D721Med (cell line): ENCODE data around the gene GDI2.

Experiments used
- DNase-seq: peaks from one replicate; pipeline ENCODE4 v3.0.0; 2011; ENCODE audit warnings: low spot score; ENCODE audit not compliant: insufficient read length
- FAIRE-seq: peaks from 2 replicates; lab custom pipeline; 2011; peaks lifted over from hg19 to GRCh38; lab: Jason Lieb, UNC
- CTCF ChIP-seq: IDR thresholded peaks from 2 replicates; pipeline ENCODE4 v1.5.1; 2012; ENCODE audit warnings: mild to moderate bottlenecking, control low read depth; ENCODE audit not compliant: insufficient read depth; ENCODE audit errors: missing control alignments

The GDI2 gene

DNA sequence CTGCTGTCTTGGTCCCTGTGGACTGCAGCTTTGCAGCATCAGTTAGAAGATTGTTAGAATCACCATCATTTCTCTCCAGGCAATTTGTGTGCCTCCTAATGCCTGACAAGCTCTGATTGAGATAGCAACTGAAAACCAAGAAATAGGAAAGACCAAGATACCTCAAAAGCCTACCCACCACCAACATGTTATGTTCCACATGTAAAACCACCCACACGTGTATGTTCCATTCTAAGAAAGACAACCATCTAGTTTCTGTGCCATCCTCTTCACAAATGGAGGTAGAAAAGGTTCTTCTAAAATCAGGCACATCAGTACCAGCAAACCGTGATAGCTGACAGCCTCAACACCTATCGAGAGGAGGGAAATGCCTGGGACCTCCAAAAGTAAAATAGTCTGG is 81.7 kb downstream of the GDI2 start:
- FAIRE-seq, result no peak

GRCh38 chr10:5730766-5731165 is 82.5 kb downstream of the GDI2 start:
- TF ChIP-seq CTCF, result no peak
- FAIRE-seq, result no peak
- no peak for DNase-seq

More for the DNA sequence above, 81.7 kb downstream of the GDI2 start:
- no peak for DNase-seq
- TF ChIP-seq CTCF, result no peak

DNA sequence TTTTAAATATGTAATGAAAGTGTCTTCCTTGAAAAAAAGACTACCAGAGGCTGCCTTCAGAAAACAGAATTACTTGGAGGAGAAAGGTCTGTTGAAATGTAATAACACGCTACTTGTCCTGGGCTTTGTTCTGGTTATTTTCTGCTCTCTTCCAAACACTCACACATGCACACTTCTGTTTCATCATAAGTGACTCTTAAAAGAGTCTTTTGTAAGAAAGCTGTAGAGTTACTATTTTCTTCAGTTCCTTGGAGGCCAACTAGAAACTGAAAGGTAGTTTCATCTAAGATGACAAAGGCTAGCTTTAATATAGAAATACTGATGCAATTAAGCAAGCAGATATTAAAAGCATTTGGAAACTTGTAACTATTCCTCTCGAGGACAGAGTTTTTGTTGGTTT is 89.5 kb downstream of the GDI2 start:
- FAIRE-seq (no peak), DNase-seq (no peak)
- no peak for TF ChIP-seq CTCF

DNA sequence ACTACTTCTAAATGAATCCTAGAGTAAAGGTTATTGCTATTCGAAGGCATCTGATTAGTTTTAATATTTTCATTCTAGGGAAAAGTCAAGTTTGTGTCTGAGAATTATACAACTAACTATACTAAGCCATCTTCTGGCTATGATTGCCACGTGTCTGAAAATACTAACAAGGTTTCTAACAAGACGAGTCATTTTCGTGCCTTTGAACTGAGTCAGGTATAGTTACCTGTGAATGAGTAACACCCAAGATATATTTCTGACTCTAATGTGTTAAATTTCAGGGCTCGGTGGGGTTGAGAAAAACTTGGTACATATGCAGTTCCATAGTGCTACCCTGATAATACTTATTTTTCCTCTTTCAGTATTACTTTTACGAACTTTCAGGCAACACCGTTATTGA is 93.1 kb downstream of the GDI2 start:
- no peak for FAIRE-seq
- no peak for DNase-seq
- TF ChIP-seq CTCF, result no peak

DNA sequence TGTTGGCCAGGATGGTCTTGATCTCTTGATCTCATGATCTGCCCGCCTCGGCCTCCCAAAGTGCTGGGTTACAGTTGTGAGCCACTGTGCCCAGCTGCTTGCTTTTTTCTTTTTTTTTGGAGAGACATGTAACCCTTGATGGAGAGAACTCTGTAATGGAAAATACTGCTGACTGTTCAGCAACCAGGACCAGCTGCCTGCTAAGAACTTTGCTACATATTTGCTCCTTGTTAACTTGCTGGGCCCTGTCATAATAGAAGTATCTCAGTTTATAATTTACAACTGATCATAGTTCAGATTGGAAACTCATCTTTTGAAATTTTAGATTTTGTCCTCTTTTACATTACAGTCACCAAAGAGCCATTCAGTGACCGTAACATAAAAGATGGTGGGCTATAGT is 93.7 kb downstream of the GDI2 start:
- FAIRE-seq, result no peak
- no peak for TF ChIP-seq CTCF
- no peak for DNase-seq
